Activated T-helper 2 cell treated with anti-CD3 and anti-CD28 coated beads, Interferon-gamma antibody, Interleukin-2, Interleukin-4, amounts not matched to agents 10 μg/mL and 5 μg/mL and 100 μg/mL, durations not matched to agents 14 hours and 24 hours and 36 hours (primary cell): ENCODE data around the gene WWOX. TPM values are rescaled to one million over a fixed set of nuclear protein-coding genes. Genes with fewer than 3 reads are reported as not detected.
A peak's percentile ranks its signal among the peaks of the same experiment; 100 is the strongest.

Experiments
- DNase-seq: peaks from one replicate; pipeline ENCODE4 v3.0.0; 2021; ENCODE audit warnings: low spot score
- H3K27ac Mint-ChIP-seq: one replicate; pipeline ENCODE4 v1.8.0; 2021; ENCODE audit warnings: mixed read lengths
- H3K27me3 Mint-ChIP-seq: one replicate; pipeline ENCODE4 v1.8.0; 2021; ENCODE audit warnings: low read depth, mixed read lengths
- H3K36me3 Mint-ChIP-seq: one replicate; pipeline ENCODE4 v1.8.0; 2021; ENCODE audit warnings: low read depth, mixed read lengths
- H3K4me1 Mint-ChIP-seq: one replicate; pipeline ENCODE4 v1.8.0; 2021; ENCODE audit warnings: low read depth, mixed read lengths
- H3K4me3 Mint-ChIP-seq: one replicate; pipeline ENCODE4 v1.8.0; 2021; ENCODE audit warnings: low read depth, mild to moderate bottlenecking, moderate library complexity, mixed read lengths
- H3K9me3 Mint-ChIP-seq: one replicate; pipeline ENCODE4 v1.8.0; 2021; ENCODE audit warnings: mixed read lengths
- intact Hi-C: fragments of 100-400 bp; cut with micrococcal nuclease; formaldehyde crosslinking; loops from one replicate; pipeline ENCODE4 v1.15.1; 2023
- total RNA-seq: library from RNA; stranded (reverse); gene quantifications from 2 replicates; pipeline ENCODE4 v1.2.3, GENCODE V29; 2022

Gene WWOX
- total RNA-seq, 1 donor from 2014 or later = 19.0 TPM

DNA sequence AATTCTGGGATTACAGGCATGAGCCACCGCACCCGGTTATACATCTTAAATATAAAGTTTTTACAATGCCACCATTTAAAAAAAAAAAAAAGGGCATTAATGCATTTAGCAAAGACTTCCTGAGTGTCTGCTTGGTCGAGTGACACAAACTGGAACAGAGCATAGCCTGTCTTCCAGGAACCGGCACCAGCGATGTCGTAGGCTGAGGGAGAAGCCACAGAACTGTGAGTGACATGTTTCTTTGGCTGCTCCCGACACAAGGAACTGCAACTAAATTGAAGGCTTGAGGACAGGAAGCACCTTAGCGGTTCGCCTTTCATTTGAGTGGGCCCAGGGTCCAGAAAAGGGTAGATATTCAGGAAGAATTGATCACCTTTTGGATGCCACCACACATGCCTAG lies 783.3 kb downstream of the WWOX start:
- H3K9me3 Mint-ChIP-seq = no peaks in the 10 kb centered on the region
- H3K4me1 Mint-ChIP-seq = no peaks in the 10 kb centered on the region
- intact Hi-C loops = no loop called here
- no peak overlapping the region for H3K4me3 Mint-ChIP-seq
- no peaks in the 10 kb centered on the region for H3K36me3 Mint-ChIP-seq
- DNase-seq = no peak
- no peak overlapping the region for H3K27ac Mint-ChIP-seq
- no peaks in the 10 kb centered on the region for H3K27me3 Mint-ChIP-seq

DNA sequence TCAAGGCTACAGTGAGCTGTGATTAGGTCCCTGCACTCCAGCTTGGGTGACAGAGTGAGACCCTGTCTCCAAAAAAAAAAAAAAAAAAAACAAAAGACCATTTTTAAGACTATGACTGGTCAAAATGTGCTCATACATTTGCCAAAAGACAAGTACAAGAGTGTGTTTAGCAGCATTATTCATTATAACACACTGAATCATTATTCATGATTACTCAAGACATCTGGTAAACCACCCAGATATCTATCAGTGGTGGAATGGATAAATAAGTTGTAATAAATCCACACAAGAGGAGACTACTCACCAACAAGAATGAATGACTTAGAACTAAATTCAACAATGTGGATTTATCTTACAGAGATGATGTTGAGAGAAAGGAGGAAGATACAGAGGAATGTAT lies 784.8 kb downstream of the WWOX start:
- H3K27me3 Mint-ChIP-seq = no peaks in the 10 kb centered on the region
- no peaks in the 10 kb centered on the region for H3K36me3 Mint-ChIP-seq
- H3K4me1 Mint-ChIP-seq = no peaks in the 10 kb centered on the region
- H3K27ac Mint-ChIP-seq = no peak overlapping the region
- intact Hi-C loops = no loop called here
- H3K4me3 Mint-ChIP-seq = no peak overlapping the region
- DNase-seq = no peak
- no peaks in the 10 kb centered on the region for H3K9me3 Mint-ChIP-seq

GRCh38 chr16:78889346-78889745 lies 789.9 kb downstream of the WWOX start:
- Mint-ChIP-seq H3K4me3 (no peak overlapping the region), H3K27ac (no peak overlapping the region), H3K4me1 (peaks cover 15% of the 10 kb centered on the region)

DNA sequence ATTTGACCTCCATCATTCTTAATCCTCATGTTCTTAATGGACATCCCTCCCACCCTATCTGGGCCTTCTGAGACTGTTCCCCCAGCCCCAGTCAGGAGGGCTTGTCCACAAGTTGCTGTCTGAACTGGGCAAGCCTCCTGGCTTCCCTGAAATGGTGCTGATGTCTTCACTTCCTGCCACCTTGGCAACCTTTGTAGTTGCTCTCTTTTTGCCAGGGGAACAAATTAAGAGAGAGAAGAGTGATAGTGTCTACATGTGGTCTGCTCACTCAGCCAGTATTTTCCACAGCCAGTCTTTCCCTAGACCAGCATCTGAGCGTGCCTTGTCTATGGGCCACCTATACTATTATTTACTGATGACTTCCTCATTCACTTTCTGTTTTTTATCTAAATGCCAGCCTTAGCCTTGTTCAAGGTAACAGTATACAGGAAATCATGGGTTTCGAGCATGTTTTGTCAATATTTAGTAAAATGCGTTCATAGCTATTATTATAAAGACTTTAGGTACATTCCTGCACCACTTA lies 791.0 kb downstream of the WWOX start:
- intact Hi-C loops = loop anchor here (5.0 to 10.0 kb wide), 2 partner anchors 53 to 186 kb away; no protein-coding TSS in a partner anchor
- DNase-seq = no peak
- H3K27me3 Mint-ChIP-seq = no peaks in the 10 kb centered on the region
- no peak overlapping the region for H3K27ac Mint-ChIP-seq
- H3K4me1 Mint-ChIP-seq = peaks cover 17% of the 10 kb centered on the region
- peaks cover 3% of the 10 kb centered on the region for H3K9me3 Mint-ChIP-seq
- no peaks in the 10 kb centered on the region for H3K36me3 Mint-ChIP-seq
- no peak overlapping the region for H3K4me3 Mint-ChIP-seq

More at GRCh38 chr16:78889346-78889745, 789.9 kb downstream of the WWOX start:
- H3K27me3 Mint-ChIP-seq = no peaks in the 10 kb centered on the region
- no peaks in the 10 kb centered on the region for H3K36me3 Mint-ChIP-seq
- intact Hi-C loops = no loop called here
- peaks cover 3% of the 10 kb centered on the region for H3K9me3 Mint-ChIP-seq
- DNase-seq = no peak

DNA sequence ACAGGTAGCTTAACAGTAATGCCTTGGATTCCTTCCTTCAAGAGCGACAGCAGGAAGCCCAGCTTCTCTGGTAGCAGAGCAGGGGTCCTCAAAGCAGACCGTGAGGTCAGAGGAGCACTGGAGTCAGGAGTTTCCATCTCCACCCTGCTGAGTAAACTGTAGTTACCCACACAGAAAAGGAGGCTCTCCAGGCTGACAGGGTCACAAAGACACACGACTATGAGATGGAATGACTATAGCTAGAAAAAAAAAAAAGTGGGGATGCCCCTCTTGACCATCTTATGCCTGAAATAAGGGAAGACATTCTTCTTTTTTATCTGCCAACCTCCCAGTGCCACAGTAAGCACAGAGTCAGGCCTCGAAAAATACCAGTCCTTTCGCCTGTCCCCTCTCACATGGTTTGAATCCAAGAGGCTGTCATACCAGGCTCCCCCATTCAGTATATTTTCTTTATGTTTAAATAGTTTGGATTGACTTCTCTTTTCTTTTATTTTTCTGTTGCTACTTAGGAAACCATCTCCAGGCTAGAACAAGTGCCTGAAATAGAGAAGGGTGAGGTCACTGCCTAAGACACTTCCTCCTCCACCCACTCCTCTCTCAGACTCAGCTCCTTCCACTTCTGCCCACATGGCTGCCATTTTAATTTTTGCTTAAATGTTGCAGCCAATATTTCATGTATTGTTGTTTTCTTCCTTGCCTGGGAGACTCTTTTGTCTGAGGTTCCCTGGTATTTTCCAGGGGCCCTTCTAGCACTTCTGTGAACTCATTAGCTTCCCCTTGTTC lies 793.7 kb downstream of the WWOX start:
- Mint-ChIP-seq H3K36me3 (no peaks in the 10 kb centered on the region), H3K27me3 (no peaks in the 10 kb centered on the region), H3K4me1 (peaks cover 27% of the 10 kb centered on the region), H3K27ac (peak overlapping the region; percentile 34), H3K4me3 (no peak overlapping the region), H3K9me3 (peaks cover 3% of the 10 kb centered on the region)
- intact Hi-C loops = loop anchor here (5.0 to 10.0 kb wide), 2 partner anchors 56 to 188 kb away; no protein-coding TSS in a partner anchor
- no peak for DNase-seq

GRCh38 chr16:78894886-78895285 lies 795.4 kb downstream of the WWOX start:
- no peak for DNase-seq
- H3K36me3 Mint-ChIP-seq = no peaks in the 10 kb centered on the region
- H3K4me3 Mint-ChIP-seq = no peak overlapping the region
- peaks cover 3% of the 10 kb centered on the region for H3K9me3 Mint-ChIP-seq
- intact Hi-C loops = loop anchor here (1.0 to 10.0 kb wide), 5 partner anchors 58 to 422 kb away; no protein-coding TSS in a partner anchor
- peaks cover 29% of the 10 kb centered on the region for H3K4me1 Mint-ChIP-seq
- no peaks in the 10 kb centered on the region for H3K27me3 Mint-ChIP-seq
- H3K27ac Mint-ChIP-seq = peak overlapping the region; percentile 88

GRCh38 chr16:78895681-78896080 lies 796.2 kb downstream of the WWOX start:
- no peak for DNase-seq
- Mint-ChIP-seq H3K27me3 (no peaks in the 10 kb centered on the region), H3K27ac (peak overlapping the region; percentile 88), H3K36me3 (no peaks in the 10 kb centered on the region), H3K4me3 (no peak overlapping the region), H3K4me1 (peaks cover 32% of the 10 kb centered on the region), H3K9me3 (no peaks in the 10 kb centered on the region)
- intact Hi-C loops = loop anchor here (1.0 to 10.0 kb wide), 4 partner anchors 117 to 422 kb away; no protein-coding TSS in a partner anchor

- H3K27ac Mint-ChIP-seq = no peak overlapping the region
Measured at GRCh38 chr16:78896280-78896679, 796.8 kb downstream of the WWOX start.

DNA sequence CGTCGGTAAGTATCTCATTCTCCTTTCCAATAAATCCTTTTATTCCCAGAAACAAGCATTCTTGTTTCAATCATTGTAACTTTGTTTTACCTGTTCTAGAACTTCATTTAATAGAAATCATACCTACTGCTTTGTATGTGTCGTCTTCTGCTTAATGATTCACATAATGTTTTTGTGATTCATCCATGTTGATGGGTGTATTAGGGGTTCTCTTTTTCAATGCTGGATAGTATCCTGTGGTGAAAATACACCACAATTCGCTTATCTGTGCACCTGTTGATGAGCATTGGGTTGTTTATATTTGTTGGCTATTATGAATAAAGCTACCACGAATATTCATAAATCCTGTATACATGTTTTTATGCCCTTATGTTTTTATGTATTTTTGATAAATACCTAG lies 797.8 kb downstream of the WWOX start:
- Mint-ChIP-seq H3K27me3 (no peaks in the 10 kb centered on the region), H3K9me3 (no peaks in the 10 kb centered on the region), H3K4me3 (no peak overlapping the region), H3K4me1 (peaks cover 43% of the 10 kb centered on the region), H3K27ac (peak overlapping the region; percentile 4), H3K36me3 (no peaks in the 10 kb centered on the region)
- DNase-seq = no peak
- intact Hi-C loops = loop anchor here (5.0 to 10.0 kb wide), 3 partner anchors 192 to 420 kb away; no protein-coding TSS in a partner anchor

More at GRCh38 chr16:78896280-78896679, 796.8 kb downstream of the WWOX start:
- H3K36me3 Mint-ChIP-seq = no peaks in the 10 kb centered on the region
- H3K9me3 Mint-ChIP-seq = no peaks in the 10 kb centered on the region
- H3K27me3 Mint-ChIP-seq = no peaks in the 10 kb centered on the region
- no peak overlapping the region for H3K4me3 Mint-ChIP-seq
- H3K4me1 Mint-ChIP-seq = peaks cover 38% of the 10 kb centered on the region
- intact Hi-C loops = loop anchor here (5.0 to 10.0 kb wide), 3 partner anchors 191 to 421 kb away; no protein-coding TSS in a partner anchor
- no peak for DNase-seq

- H3K9me3 Mint-ChIP-seq = no peaks in the 10 kb centered on the region
- H3K4me1 Mint-ChIP-seq = peaks cover 37% of the 10 kb centered on the region
- intact Hi-C loops = loop anchor here (1.0 to 5.0 kb wide), 6 partner anchors 62 to 702 kb away; partner anchors contain the start of gene MAF
- peak overlapping the region; percentile 28 for H3K27ac Mint-ChIP-seq
- H3K36me3 Mint-ChIP-seq = no peaks in the 10 kb centered on the region
- no peaks in the 10 kb centered on the region for H3K27me3 Mint-ChIP-seq
- no peak overlapping the region for H3K4me3 Mint-ChIP-seq
- no peak for DNase-seq
Measured at GRCh38 chr16:78900044-78900811, 800.8 kb downstream of the WWOX start.

DNA sequence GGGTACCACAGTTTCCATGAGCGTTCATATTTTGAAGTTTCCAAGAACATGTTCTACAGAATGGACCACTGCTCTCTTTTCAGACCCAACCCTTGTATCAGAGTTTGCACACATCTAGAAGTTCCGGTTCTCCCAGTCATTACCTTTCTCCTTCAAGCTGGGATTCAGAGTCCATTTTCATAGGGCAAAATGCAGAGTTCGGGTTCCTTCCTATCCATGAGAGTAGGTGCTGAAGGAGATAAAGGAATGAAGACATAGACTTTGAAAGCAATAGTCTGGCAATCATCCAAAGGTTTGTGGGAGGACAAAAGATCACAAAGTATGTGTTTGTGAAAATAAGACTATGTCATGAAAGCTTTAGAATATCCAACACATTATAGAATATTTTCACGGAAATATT lies 801.5 kb downstream of the WWOX start:
- H3K4me3 Mint-ChIP-seq = no peak overlapping the region
- no peak for DNase-seq
- H3K27ac Mint-ChIP-seq = no peak overlapping the region
- no peaks in the 10 kb centered on the region for H3K27me3 Mint-ChIP-seq
- H3K9me3 Mint-ChIP-seq = no peaks in the 10 kb centered on the region
- peaks cover 31% of the 10 kb centered on the region for H3K4me1 Mint-ChIP-seq
- intact Hi-C loops = loop anchor here (1.0 to 5.0 kb wide), 6 partner anchors 61 to 701 kb away; partner anchors contain the start of gene MAF
- H3K36me3 Mint-ChIP-seq = no peaks in the 10 kb centered on the region

- Mint-ChIP-seq H3K4me1 (peaks cover 31% of the 10 kb centered on the region), H3K4me3 (no peak overlapping the region), H3K36me3 (no peaks in the 10 kb centered on the region), H3K27ac (no peak overlapping the region), H3K9me3 (no peaks in the 10 kb centered on the region), H3K27me3 (no peaks in the 10 kb centered on the region)
- DNase-seq = no peak
- intact Hi-C loops = loop anchor here (5.0 kb wide), 1 partner anchor 700 kb away; the partner anchor contains the start of gene MAF
Measured at GRCh38 chr16:78902321-78902720, 802.9 kb downstream of the WWOX start.
